HG03135 (cell line): ENCODE data around the gene CTXND1.

ENCODE experiments used
- ATAC-seq: cut with Tn5 transposase; IDR thresholded peaks from one replicate; pipeline ENCODE4 v1.9.1; 2021; ENCODE audit warnings: mild to moderate bottlenecking, moderate library complexity; ENCODE audit not compliant: unreplicated experiment

Gene CTXND1

GRCh38 chr15:80210611-80211573, 41.1 kb downstream of the CTXND1 start:
- ATAC-seq, result no peak

GRCh38 chr15:80208758-80209734, 43.0 kb downstream of the CTXND1 start:
- ATAC-seq, result no peak

GRCh38 chr15:80207887-80208286, 44.1 kb downstream of the CTXND1 start:
- no peak for ATAC-seq

- no peak for ATAC-seq
Measured at GRCh38 chr15:80204231-80204630, 47.8 kb downstream of the CTXND1 start.

GRCh38 chr15:80203361-80203885, 48.6 kb downstream of the CTXND1 start:
- ATAC-seq, result no peak

GRCh38 chr15:80202641-80203360, 49.2 kb downstream of the CTXND1 start:
- no peak for ATAC-seq

GRCh38 chr15:80202016-80202315, 50.0 kb downstream of the CTXND1 start:
- no peak for ATAC-seq

- ATAC-seq, result no peak
Measured at GRCh38 chr15:80201256-80202015, 50.6 kb downstream of the CTXND1 start.

- no peak for ATAC-seq
Measured at GRCh38 chr15:80199869-80200268, 52.1 kb downstream of the CTXND1 start.

- ATAC-seq, result no peak
Measured at GRCh38 chr15:80199366-80199765, 52.6 kb downstream of the CTXND1 start.

- ATAC-seq, result no peak
Measured at GRCh38 chr15:80194914-80195313, 57.1 kb downstream of the CTXND1 start.

GRCh38 chr15:80194186-80194585, 57.8 kb downstream of the CTXND1 start:
- ATAC-seq, result no peak

GRCh38 chr15:80191897-80192595, 60.0 kb downstream of the CTXND1 start:
- ATAC-seq, result no peak

GRCh38 chr15:80191198-80191597, 60.8 kb downstream of the CTXND1 start:
- ATAC-seq, result no peak

GRCh38 chr15:80188251-80188650, 63.8 kb downstream of the CTXND1 start:
- no peak for ATAC-seq

GRCh38 chr15:80186597-80186996, 65.4 kb downstream of the CTXND1 start:
- no peak for ATAC-seq

- no peak for ATAC-seq
Measured at GRCh38 chr15:80186066-80186465, 65.9 kb downstream of the CTXND1 start.

GRCh38 chr15:80185152-80185551, 66.9 kb downstream of the CTXND1 start:
- ATAC-seq, result no peak

GRCh38 chr15:80184554-80184953, 67.5 kb downstream of the CTXND1 start:
- no peak for ATAC-seq
